ENCODE measurements around the gene ZNF554. TPM values are rescaled to one million over a fixed set of nuclear protein-coding genes. Genes with fewer than 3 reads are reported as not detected.
A peak's percentile ranks its signal among the peaks of the same experiment; 100 is the strongest.
"Not testable (repeated sequence)": the region's sequence is repeated elsewhere in the genome, so short reads cannot be mapped to it uniquely, and the experiment has no call there.

ZNF554 gene
- total RNA-seq, 1 donor from 2014 or later = 8.6 TPM

GRCh38 chr19:2866495-2867024 is 46.9 kb downstream of the ZNF554 start:
- Mint-ChIP-seq H3K36me3 (ENCODE audit: low read depth) (peaks cover 6% of the 10 kb centered on the region), H3K9me3 (peaks cover 25% of the 10 kb centered on the region), H3K4me3 (no peak overlapping the region), H3K27ac (ENCODE audit: unreplicated experiment) (no peak overlapping the region), H3K27me3 (ENCODE audit: low read depth) (peaks cover 4% of the 10 kb centered on the region), H3K4me1 (peaks cover 4% of the 10 kb centered on the region)
- DNase-seq (ENCODE audit: low read depth, low spot score) = no peak
- TF ChIP-seq CTCF (conservative IDR thresholded peaks at IDR 0.05) = no peak

GRCh38 chr19:2867025-2867991 is 47.6 kb downstream of the ZNF554 start, which contains the start of gene ZNF556:
Gene ZNF556, plus strand, starts transcription at chr19:2867335. Its CDS starts 87 bp downstream, at chr19:2867422.
- Mint-ChIP-seq H3K27ac (ENCODE audit: unreplicated experiment) (no peak within 1 kb of the TSS), H3K4me1 (peaks cover 4% of the 10 kb centered on the region), H3K9me3 (peaks cover 28% of the 10 kb centered on the region), H3K27me3 (ENCODE audit: low read depth) (peaks cover 4% of the 10 kb centered on the region), H3K4me3 (no peak within 1 kb of the TSS), H3K36me3 (ENCODE audit: low read depth) (peaks cover 9% of the 10 kb centered on the region)
- no peak for DNase-seq (ENCODE audit: low read depth, low spot score)
- no peak for TF ChIP-seq CTCF (conservative IDR thresholded peaks at IDR 0.05)

- peaks cover 4% of the 10 kb centered on the region for H3K27me3 Mint-ChIP-seq (ENCODE audit: low read depth)
- H3K9me3 Mint-ChIP-seq = peaks cover 24% of the 10 kb centered on the region
- H3K27ac Mint-ChIP-seq (ENCODE audit: unreplicated experiment) = no peak overlapping the region
- TF ChIP-seq CTCF (conservative IDR thresholded peaks at IDR 0.05) = no peak
- no peak overlapping the region for H3K4me3 Mint-ChIP-seq
- no peak for DNase-seq (ENCODE audit: low read depth, low spot score)
- H3K36me3 Mint-ChIP-seq (ENCODE audit: low read depth) = peaks cover 9% of the 10 kb centered on the region
- peaks cover 4% of the 10 kb centered on the region for H3K4me1 Mint-ChIP-seq
Observed at GRCh38 chr19:2869618-2870017, 50.0 kb downstream of the ZNF554 start.

GRCh38 chr19:2872175-2872574 is 52.5 kb downstream of the ZNF554 start:
- not testable (repeated sequence) for H3K27me3 Mint-ChIP-seq (ENCODE audit: low read depth); H3K4me1 Mint-ChIP-seq; H3K4me3 Mint-ChIP-seq; H3K36me3 Mint-ChIP-seq (ENCODE audit: low read depth); DNase-seq (ENCODE audit: low read depth, low spot score); H3K27ac Mint-ChIP-seq (ENCODE audit: unreplicated experiment)
- peak; percentile 34 for TF ChIP-seq CTCF (conservative IDR thresholded peaks at IDR 0.05)
- H3K9me3 Mint-ChIP-seq = peaks cover 17% of the 10 kb centered on the region

- H3K4me1 Mint-ChIP-seq = no peaks in the 10 kb centered on the region
Observed at GRCh38 chr19:2877398-2878331, 58.0 kb downstream of the ZNF554 start.

More at GRCh38 chr19:2877398-2878331, 58.0 kb downstream of the ZNF554 start:
- Mint-ChIP-seq H3K27me3 (ENCODE audit: low read depth) (no peaks in the 10 kb centered on the region), H3K9me3 (peaks cover 6% of the 10 kb centered on the region), H3K4me3 (no peak overlapping the region), H3K36me3 (ENCODE audit: low read depth) (peaks cover 2% of the 10 kb centered on the region), H3K27ac (ENCODE audit: unreplicated experiment) (no peak overlapping the region)
- DNase-seq (ENCODE audit: low read depth, low spot score) = no peak
- no peak for TF ChIP-seq CTCF (conservative IDR thresholded peaks at IDR 0.05)
